ENCODE measurements around the gene REEP2. TPM values are rescaled to one million over a fixed set of nuclear protein-coding genes. Genes with fewer than 3 reads are reported as not detected.
"Not testable (repeated sequence)": the region's sequence is repeated elsewhere in the genome, so short reads cannot be mapped to it uniquely, and the experiment has no call there.

Gene REEP2
- total RNA-seq, 1 donor: 2.2 TPM

- Histone ChIP-seq H3K4me3 (ENCODE audit: insufficient read depth, low read length) (no peak overlapping the region), H3K4me2 (ENCODE audit: insufficient read depth, low read length) (no peak overlapping the region), H3K79me2 (ENCODE audit: insufficient read depth, low read length) (peaks cover 10% of the 10 kb centered on the region), H2AFZ (ENCODE audit: low read length) (no peak overlapping the region), H3K36me3 (ENCODE audit: insufficient read depth, low read length) (peaks cover 15% of the 10 kb centered on the region), H3K27ac (ENCODE audit: low read depth, low read length) (no peak overlapping the region), H4K20me1 (ENCODE audit: insufficient read depth, low read length) (peaks cover 28% of the 10 kb centered on the region), H3K27me3 (ENCODE audit: insufficient read depth, low read length) (no peaks in the 10 kb centered on the region), H3K4me1 (ENCODE audit: insufficient read depth, low read length) (peaks cover 12% of the 10 kb centered on the region), H3K9me3 (ENCODE audit: low read depth, low read length) (no peaks in the 10 kb centered on the region)
- no peak for DNase-seq (ENCODE audit: insufficient read length, low spot score, missing footprints)
- TF ChIP-seq CTCF (IDR thresholded peaks at IDR 0.05; ENCODE audit: extremely low read depth, low read depth, low read length): no peak
These were observed 33.5 kb downstream of the REEP2 start for GRCh38 chr5:138472353-138472752.

GRCh38 chr5:138473151-138473550, 34.3 kb downstream of the REEP2 start:
- not testable (repeated sequence) for H3K4me2 ChIP-seq (ENCODE audit: insufficient read depth, low read length); H3K9me3 ChIP-seq (ENCODE audit: low read depth, low read length); H2AFZ ChIP-seq (ENCODE audit: low read length); H3K79me2 ChIP-seq (ENCODE audit: insufficient read depth, low read length); H3K4me3 ChIP-seq (ENCODE audit: insufficient read depth, low read length); H3K27me3 ChIP-seq (ENCODE audit: insufficient read depth, low read length); H3K27ac ChIP-seq (ENCODE audit: low read depth, low read length); H3K36me3 ChIP-seq (ENCODE audit: insufficient read depth, low read length); DNase-seq (ENCODE audit: insufficient read length, low spot score, missing footprints); H3K4me1 ChIP-seq (ENCODE audit: insufficient read depth, low read length)
- H4K20me1 ChIP-seq (ENCODE audit: insufficient read depth, low read length): peaks cover 20% of the 10 kb centered on the region

- no peak overlapping the region for H3K27ac ChIP-seq (ENCODE audit: low read depth, low read length)
- H3K79me2 ChIP-seq (ENCODE audit: insufficient read depth, low read length): no peaks in the 10 kb centered on the region
- no peaks in the 10 kb centered on the region for H3K27me3 ChIP-seq (ENCODE audit: insufficient read depth, low read length)
- no peak overlapping the region for H2AFZ ChIP-seq (ENCODE audit: low read length)
- H4K20me1 ChIP-seq (ENCODE audit: insufficient read depth, low read length): no peaks in the 10 kb centered on the region
- no peaks in the 10 kb centered on the region for H3K36me3 ChIP-seq (ENCODE audit: insufficient read depth, low read length)
- no peak for DNase-seq (ENCODE audit: insufficient read length, low spot score, missing footprints)
- no peaks in the 10 kb centered on the region for H3K9me3 ChIP-seq (ENCODE audit: low read depth, low read length)
- no peak for TF ChIP-seq CTCF (IDR thresholded peaks at IDR 0.05; ENCODE audit: extremely low read depth, low read depth, low read length)
- H3K4me2 ChIP-seq (ENCODE audit: insufficient read depth, low read length): no peak overlapping the region
- no peak overlapping the region for H3K4me3 ChIP-seq (ENCODE audit: insufficient read depth, low read length)
- H3K4me1 ChIP-seq (ENCODE audit: insufficient read depth, low read length): no peaks in the 10 kb centered on the region
These were observed 38.1 kb downstream of the REEP2 start for GRCh38 chr5:138476918-138477317.

- no peak overlapping the region for H3K4me2 ChIP-seq (ENCODE audit: insufficient read depth, low read length)
- peaks cover 9% of the 10 kb centered on the region for H3K4me1 ChIP-seq (ENCODE audit: insufficient read depth, low read length)
- H3K9me3 ChIP-seq (ENCODE audit: low read depth, low read length): no peaks in the 10 kb centered on the region
- no peaks in the 10 kb centered on the region for H3K27me3 ChIP-seq (ENCODE audit: insufficient read depth, low read length)
- TF ChIP-seq CTCF (IDR thresholded peaks at IDR 0.05; ENCODE audit: extremely low read depth, low read depth, low read length): no peak
- no peaks in the 10 kb centered on the region for H3K79me2 ChIP-seq (ENCODE audit: insufficient read depth, low read length)
- H4K20me1 ChIP-seq (ENCODE audit: insufficient read depth, low read length): no peaks in the 10 kb centered on the region
- no peak for DNase-seq (ENCODE audit: insufficient read length, low spot score, missing footprints)
- H2AFZ ChIP-seq (ENCODE audit: low read length): no peak overlapping the region
- no peaks in the 10 kb centered on the region for H3K36me3 ChIP-seq (ENCODE audit: insufficient read depth, low read length)
- no peak overlapping the region for H3K4me3 ChIP-seq (ENCODE audit: insufficient read depth, low read length)
- no peak overlapping the region for H3K27ac ChIP-seq (ENCODE audit: low read depth, low read length)
These were observed 43.8 kb downstream of the REEP2 start for GRCh38 chr5:138482638-138483037.

All from osteoblast (primary cell).